WTC11 (cell line): ENCODE results near the gene TACC2.

Experiments
- ATF6 ChIP-seq: sonication (generic); formaldehyde crosslinking; IDR thresholded peaks from 2 replicates; pipeline ENCODE4 v1.8.1; 2023; ENCODE audit warnings: mild to moderate bottlenecking, missing genetic modification reagents
- CDX4 ChIP-seq: fragments of 250-450 bp; sonication (Bioruptor Pico); IDR thresholded peaks from 2 replicates; pipeline ENCODE4 v1.9.0; 2021; ENCODE audit warnings: moderate library complexity, mild to moderate bottlenecking, inconsistent platforms, borderline replicate concordance
- CTCF ChIP-seq: fragments of 200-600 bp; IDR thresholded peaks from 2 replicates; pipeline ENCODE4 v1.8.0; 2022; ENCODE audit warnings: antibody characterized with exemption
- E2F1 ChIP-seq: sonication (generic); formaldehyde crosslinking; IDR thresholded peaks from 2 replicates; pipeline ENCODE4 v1.8.0; 2022; ENCODE audit warnings: mild to moderate bottlenecking, missing genetic modification reagents
- IRF2 ChIP-seq: sonication (generic); formaldehyde crosslinking; IDR thresholded peaks from 2 replicates; pipeline ENCODE4 v1.8.0; 2022; ENCODE audit warnings: low read depth, missing genetic modification reagents, borderline replicate concordance
- MAX ChIP-seq: sonication (generic); formaldehyde crosslinking; IDR thresholded peaks from 2 replicates; pipeline ENCODE4 v1.8.0; 2022; ENCODE audit warnings: mild to moderate bottlenecking, missing genetic modification reagents
- MYBL2 ChIP-seq: sonication (generic); formaldehyde crosslinking; IDR thresholded peaks from 2 replicates; pipeline ENCODE4 v1.8.1; 2023; ENCODE audit warnings: mild to moderate bottlenecking, moderate library complexity, missing genetic modification reagents
- TEAD4 ChIP-seq: sonication (generic); formaldehyde crosslinking; IDR thresholded peaks from 2 replicates; pipeline ENCODE4 v1.8.0; 2022; ENCODE audit warnings: mild to moderate bottlenecking, missing genetic modification reagents
- USF1 ChIP-seq: sonication (generic); formaldehyde crosslinking; IDR thresholded peaks from 2 replicates; pipeline ENCODE4 v1.8.0; 2022; ENCODE audit warnings: mild to moderate bottlenecking, missing genetic modification reagents
- ZBTB21 ChIP-seq: sonication (generic); formaldehyde crosslinking; IDR thresholded peaks from 2 replicates; pipeline ENCODE4 v1.8.1; 2023; ENCODE audit warnings: mild to moderate bottlenecking, missing genetic modification reagents, borderline replicate concordance
- ZNF232 ChIP-seq: sonication (generic); formaldehyde crosslinking; IDR thresholded peaks from 2 replicates; pipeline ENCODE4 v1.8.0; 2022; ENCODE audit warnings: mild to moderate bottlenecking, missing genetic modification reagents
- ZNF317 ChIP-seq: sonication (generic); formaldehyde crosslinking; IDR thresholded peaks from 2 replicates; pipeline ENCODE4 v1.8.1; 2023; ENCODE audit warnings: low read depth, mild to moderate bottlenecking, moderate library complexity, missing genetic modification reagents, borderline replicate concordance

GRCh38 chr10:122019414-122019975 lies 30.5 kb downstream of the TACC2 start:
- TF ChIP-seq CTCF (no peak), USF1 (CRISPR knock-in tag) (no peak), CDX4 (CRISPR knock-in tag) (no peak), MAX (no peak), IRF2 (CRISPR knock-in tag) (no peak), TEAD4 (CRISPR knock-in tag) (no peak), ZNF232 (CRISPR knock-in tag) (no peak), ATF6 (CRISPR knock-in tag) (no peak), ZBTB21 (no peak), E2F1 (CRISPR knock-in tag) (no peak), MYBL2 (no peak), ZNF317 (no peak)
